Measurements from ENCODE around the gene CHDH.

GRCh38 chr3:53845103-53845880 is 927 bp downstream of the CHDH start:
- TF ChIP-seq CTCF (IDR thresholded peaks at IDR 0.05) (peak in 2 of 6 experiments; percentile 18 to 23), POLR2A (IDR thresholded peaks at IDR 0.05) (no peak)
